ENCODE measurements around the gene CCDC51.
A peak's percentile ranks its signal among the peaks of the same experiment; 100 is the strongest.
"Not testable (repeated sequence)": the region's sequence is repeated elsewhere in the genome, so short reads cannot be mapped to it uniquely, and the experiment has no call there.

The CCDC51 gene, protein sequence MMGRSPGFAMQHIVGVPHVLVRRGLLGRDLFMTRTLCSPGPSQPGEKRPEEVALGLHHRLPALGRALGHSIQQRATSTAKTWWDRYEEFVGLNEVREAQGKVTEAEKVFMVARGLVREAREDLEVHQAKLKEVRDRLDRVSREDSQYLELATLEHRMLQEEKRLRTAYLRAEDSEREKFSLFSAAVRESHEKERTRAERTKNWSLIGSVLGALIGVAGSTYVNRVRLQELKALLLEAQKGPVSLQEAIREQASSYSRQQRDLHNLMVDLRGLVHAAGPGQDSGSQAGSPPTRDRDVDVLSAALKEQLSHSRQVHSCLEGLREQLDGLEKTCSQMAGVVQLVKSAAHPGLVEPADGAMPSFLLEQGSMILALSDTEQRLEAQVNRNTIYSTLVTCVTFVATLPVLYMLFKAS

DNA sequence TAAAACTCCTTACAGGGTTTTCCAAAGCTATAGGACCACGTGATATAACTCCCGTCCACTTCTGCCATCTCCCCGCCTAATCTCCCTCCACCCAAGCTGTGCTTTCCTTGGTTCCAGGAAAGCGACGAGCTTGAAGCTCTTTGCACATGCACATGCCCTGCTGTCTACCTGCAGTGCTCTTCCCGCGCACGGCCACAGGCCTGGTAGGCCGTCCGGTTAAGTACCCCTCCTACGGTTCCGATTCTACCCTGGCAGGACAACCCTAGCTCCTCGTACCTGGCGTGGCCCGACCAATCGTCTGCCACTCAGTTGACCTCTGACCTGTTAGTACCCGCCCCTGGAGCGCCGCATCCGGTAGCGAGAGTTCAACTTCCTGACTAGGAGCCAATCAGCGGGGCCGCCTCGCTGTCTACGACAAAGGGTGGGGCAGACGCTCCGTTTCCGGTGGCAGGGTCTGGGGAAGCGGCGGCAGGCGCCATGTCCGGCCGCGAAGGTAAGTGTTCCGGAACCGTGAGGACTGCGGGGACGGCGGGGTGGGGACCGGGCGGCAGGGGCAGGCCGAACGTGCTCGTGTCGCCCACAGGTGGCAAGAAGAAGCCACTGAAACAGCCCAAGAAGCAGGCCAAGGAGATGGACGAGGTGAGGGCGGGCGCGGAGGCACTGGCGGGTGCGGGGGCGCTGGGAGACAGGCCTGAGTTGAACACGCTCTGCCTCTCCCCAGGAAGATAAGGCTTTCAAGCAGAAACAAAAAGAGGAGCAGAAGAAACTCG, at the start of gene CCDC51, which contains the start of gene TMA7:
CCDC51 (minus strand) TSS at position 300 of the 770 bp plus-strand sequence. CDS start 4,991 bp downstream, outside the sequence.
TMA7 (plus strand) TSS at position 438 of the 770 bp plus-strand sequence; CDS start at position 478, 40 bp downstream.
- peaks cover 12% of the 10 kb centered on the region; the same call in 1 of the 2 replicates for H3K4me1 ChIP-seq (ENCODE audit: control insufficient read depth, insufficient read depth, low read length)
- H3K27ac ChIP-seq (ENCODE audit: low read depth, low read length), result peak within 1 kb of the TSS; percentile 82
- H3K27me3 ChIP-seq (ENCODE audit: control insufficient read depth, insufficient read depth, low read length), result no peaks in the 10 kb centered on the region
- H3K4me3 ChIP-seq (ENCODE audit: low read depth, low read length), result peak within 1 kb of the TSS; percentile 81
- peaks cover 35% of the 10 kb centered on the region for H3K36me3 ChIP-seq (ENCODE audit: control insufficient read depth, insufficient read depth, low read length)
- peak within 1 kb of the TSS; percentile 93 for H3K9ac ChIP-seq (ENCODE audit: low read length)
- no peaks in the 10 kb centered on the region for H3K9me3 ChIP-seq (ENCODE audit: control insufficient read depth, insufficient read depth, low read depth, low read length)

DNA sequence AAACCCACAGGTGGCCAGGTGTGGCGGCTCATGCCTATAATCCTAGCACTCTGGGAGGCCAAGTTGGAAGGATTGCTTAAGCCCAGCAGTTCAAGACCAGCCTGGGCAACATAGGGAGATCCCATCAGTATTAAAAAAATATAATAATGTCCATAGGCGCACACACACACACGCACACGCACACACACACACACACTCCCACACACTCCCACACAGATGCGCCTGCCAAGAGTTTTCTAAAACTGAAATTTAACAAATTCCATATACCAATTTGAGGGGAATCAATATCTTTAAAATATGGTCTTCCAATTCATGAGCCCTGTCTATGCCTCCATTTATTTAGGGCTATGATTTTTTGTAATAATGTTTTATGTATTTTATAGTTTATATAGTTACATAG, 47.0 kb upstream of the CCDC51 start:
- Histone ChIP-seq H3K36me3 (ENCODE audit: control insufficient read depth, insufficient read depth, low read length) (no peaks in the 10 kb centered on the region), H3K27me3 (ENCODE audit: control insufficient read depth, insufficient read depth, low read length) (no peaks in the 10 kb centered on the region), H3K27ac (ENCODE audit: low read depth, low read length) (no peak overlapping the region), H3K9me3 (ENCODE audit: control insufficient read depth, insufficient read depth, low read depth, low read length) (no peaks in the 10 kb centered on the region), H3K9ac (ENCODE audit: low read length) (no peak overlapping the region), H3K4me1 (ENCODE audit: control insufficient read depth, insufficient read depth, low read length) (0 out of 2 replicates have a peak, but pooled peaks cover 4% of the 10 kb centered on the region), H3K4me3 (ENCODE audit: low read depth, low read length) (no peak overlapping the region)

DNA sequence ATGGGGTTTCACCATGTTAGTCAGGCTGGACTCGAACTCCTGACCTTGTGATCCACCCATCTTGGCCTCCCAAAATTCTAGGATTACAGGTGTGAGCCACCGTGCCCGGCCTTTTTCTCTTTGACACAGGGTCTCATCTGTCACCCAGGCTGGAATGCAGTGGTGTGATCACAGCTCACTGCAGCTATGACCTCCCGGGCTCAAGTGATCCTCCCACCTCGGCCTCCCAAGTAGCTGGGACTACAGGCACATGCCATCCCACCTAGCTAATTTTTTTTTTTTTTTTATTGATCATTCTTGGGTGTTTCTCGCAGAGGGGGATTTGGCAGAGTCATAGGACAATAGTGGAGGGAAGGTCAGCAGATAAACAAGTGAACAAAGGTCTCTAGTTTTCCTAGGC, 42.9 kb upstream of the CCDC51 start:
- H3K4me1 ChIP-seq (ENCODE audit: control insufficient read depth, insufficient read depth, low read length); H3K36me3 ChIP-seq (ENCODE audit: control insufficient read depth, insufficient read depth, low read length); H3K9ac ChIP-seq (ENCODE audit: low read length); H3K27ac ChIP-seq (ENCODE audit: low read depth, low read length); H3K9me3 ChIP-seq (ENCODE audit: control insufficient read depth, insufficient read depth, low read depth, low read length); H3K27me3 ChIP-seq (ENCODE audit: control insufficient read depth, insufficient read depth, low read length); H3K4me3 ChIP-seq (ENCODE audit: low read depth, low read length): not testable (repeated sequence)

DNA sequence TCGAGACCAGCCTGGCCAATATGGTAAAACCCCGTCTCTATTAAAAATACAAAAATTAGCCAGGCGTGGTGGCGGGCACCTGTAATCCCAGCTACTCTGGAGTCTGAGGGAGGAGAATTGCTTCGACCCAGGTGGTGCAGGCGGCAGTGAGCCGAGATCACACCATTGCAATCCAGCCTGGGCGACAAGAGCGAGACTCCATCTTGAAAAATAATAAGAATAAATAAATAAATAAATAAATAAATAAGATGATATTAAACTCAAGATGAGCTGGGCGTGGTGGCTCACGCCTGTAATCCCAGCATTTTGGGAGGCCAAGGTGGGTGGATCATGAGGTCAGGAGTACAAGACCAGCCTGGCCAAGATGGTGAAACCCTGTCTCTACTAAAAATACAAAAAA, 41.0 kb upstream of the CCDC51 start:
- not testable (repeated sequence) for H3K9me3 ChIP-seq (ENCODE audit: control insufficient read depth, insufficient read depth, low read depth, low read length); H3K27ac ChIP-seq (ENCODE audit: low read depth, low read length); H3K36me3 ChIP-seq (ENCODE audit: control insufficient read depth, insufficient read depth, low read length); H3K4me3 ChIP-seq (ENCODE audit: low read depth, low read length); H3K9ac ChIP-seq (ENCODE audit: low read length); H3K27me3 ChIP-seq (ENCODE audit: control insufficient read depth, insufficient read depth, low read length)
- peaks cover 18% of the 10 kb centered on the region for H3K4me1 ChIP-seq (ENCODE audit: control insufficient read depth, insufficient read depth, low read length)

DNA sequence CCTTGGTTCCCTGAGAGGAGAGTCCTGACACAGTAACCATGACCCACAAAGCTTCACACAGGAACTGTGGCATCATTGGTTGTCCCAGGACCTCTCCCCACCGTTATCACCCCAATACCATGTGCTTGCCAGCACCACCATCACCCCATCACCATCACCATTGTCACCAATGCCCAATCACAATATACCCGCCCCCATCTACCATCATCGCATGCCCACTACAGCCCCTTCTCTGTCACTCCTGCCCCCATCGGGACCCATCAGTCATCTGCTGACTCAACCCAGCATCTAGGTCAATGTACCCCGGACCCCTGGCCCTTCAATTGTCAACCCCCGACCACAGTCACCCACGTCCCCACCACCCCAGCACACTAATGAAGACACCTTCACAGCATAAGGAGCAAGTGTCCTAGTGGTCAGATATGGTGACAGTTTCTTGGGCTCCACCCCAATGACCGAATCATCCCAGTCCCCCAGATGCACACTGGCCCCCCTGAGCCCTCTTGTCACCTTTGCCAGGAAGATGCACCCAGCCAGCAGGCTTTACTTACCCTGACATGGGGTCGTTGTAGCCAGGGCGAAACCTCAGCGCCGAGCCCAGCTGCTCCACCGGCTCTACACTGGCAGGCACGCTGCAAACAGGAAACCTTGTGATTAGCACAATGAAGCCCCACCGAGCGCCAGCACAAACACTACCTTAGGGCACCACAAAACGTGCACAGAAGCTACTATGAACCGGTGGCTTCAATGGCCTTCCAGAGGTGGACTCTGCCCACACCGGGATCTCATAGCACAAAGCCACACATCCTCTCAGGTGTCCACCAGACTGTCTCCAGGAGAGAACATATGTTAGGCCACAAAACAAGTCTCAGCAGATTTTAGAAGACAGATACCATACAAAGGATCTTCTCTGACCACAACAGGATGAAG, 39.0 kb upstream of the CCDC51 start:
- Histone ChIP-seq H3K27ac (ENCODE audit: low read depth, low read length) (no peak overlapping the region), H3K9ac (ENCODE audit: low read length) (no peak overlapping the region), H3K36me3 (ENCODE audit: control insufficient read depth, insufficient read depth, low read length) (no peaks in the 10 kb centered on the region), H3K4me3 (ENCODE audit: low read depth, low read length) (no peak overlapping the region), H3K4me1 (ENCODE audit: control insufficient read depth, insufficient read depth, low read length) (peaks cover 30% of the 10 kb centered on the region), H3K9me3 (ENCODE audit: control insufficient read depth, insufficient read depth, low read depth, low read length) (no peaks in the 10 kb centered on the region), H3K27me3 (ENCODE audit: control insufficient read depth, insufficient read depth, low read length) (no peaks in the 10 kb centered on the region)

DNA sequence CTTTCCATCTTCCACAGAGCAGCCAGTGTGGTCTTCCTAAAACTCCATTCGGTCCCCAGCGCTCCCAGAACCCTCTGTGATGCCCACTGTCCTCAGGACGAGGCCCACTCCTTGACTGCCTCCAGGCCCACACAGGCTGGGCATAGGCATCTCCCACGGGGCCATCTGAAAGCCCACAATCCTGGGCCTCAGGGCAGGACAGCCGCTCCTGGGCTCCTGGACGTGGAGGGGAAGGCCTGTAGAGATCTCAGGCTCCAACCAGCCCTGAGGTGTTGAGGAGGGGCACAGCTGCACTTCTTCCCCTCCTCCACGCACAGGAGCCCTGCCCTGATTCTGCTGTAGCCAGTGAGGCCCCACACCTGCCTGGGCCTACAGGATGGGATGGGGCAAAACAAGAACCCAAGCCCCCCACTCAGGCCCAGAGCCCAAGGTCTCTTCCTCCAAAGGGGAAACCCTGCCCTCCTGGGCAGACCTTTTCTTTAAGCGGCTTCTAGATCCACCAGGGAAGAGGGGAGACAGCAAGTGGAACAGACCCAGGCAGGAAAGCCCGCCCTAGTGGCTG, 38.1 kb upstream of the CCDC51 start:
- no peak overlapping the region for H3K27ac ChIP-seq (ENCODE audit: low read depth, low read length)
- H3K9ac ChIP-seq (ENCODE audit: low read length), result no peak overlapping the region
- H3K4me3 ChIP-seq (ENCODE audit: low read depth, low read length), result no peak overlapping the region
- no peaks in the 10 kb centered on the region for H3K9me3 ChIP-seq (ENCODE audit: control insufficient read depth, insufficient read depth, low read depth, low read length)
- peaks cover 37% of the 10 kb centered on the region for H3K4me1 ChIP-seq (ENCODE audit: control insufficient read depth, insufficient read depth, low read length)
- H3K27me3 ChIP-seq (ENCODE audit: control insufficient read depth, insufficient read depth, low read length), result no peaks in the 10 kb centered on the region
- no peaks in the 10 kb centered on the region for H3K36me3 ChIP-seq (ENCODE audit: control insufficient read depth, insufficient read depth, low read length)

DNA sequence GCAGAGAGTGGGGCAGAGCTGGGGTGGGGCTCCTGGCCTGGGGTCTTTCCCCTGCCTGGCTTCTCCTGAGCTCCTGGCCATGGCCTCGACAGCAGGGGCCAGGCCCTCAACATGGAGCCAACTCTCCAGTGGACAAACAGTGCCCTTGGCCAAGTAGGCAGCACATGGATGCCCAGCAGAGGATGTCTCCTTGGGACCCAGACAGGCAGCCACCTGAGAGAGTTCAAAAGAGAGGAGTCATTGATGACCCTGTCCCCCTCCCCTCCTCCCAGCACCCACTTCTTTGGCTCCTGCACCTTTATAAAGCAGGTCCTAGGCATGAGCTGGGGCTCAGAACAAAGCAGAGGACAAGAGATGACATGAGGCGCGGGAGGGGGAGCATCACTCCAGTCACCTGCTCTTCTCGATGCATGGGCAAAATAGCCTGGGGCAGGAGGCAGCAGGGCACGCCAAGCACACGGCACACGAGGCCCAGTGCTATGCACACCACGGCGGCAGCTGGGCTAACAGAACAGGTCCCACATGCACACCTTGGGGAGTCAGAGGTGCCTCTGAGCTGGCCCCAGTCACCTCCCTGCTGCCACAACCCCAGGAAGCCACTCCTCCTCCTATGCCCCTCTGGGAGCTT, 36.6 kb upstream of the CCDC51 start:
- Histone ChIP-seq H3K9ac (ENCODE audit: low read length) (no peak overlapping the region), H3K27me3 (ENCODE audit: control insufficient read depth, insufficient read depth, low read length) (no peaks in the 10 kb centered on the region), H3K4me1 (ENCODE audit: control insufficient read depth, insufficient read depth, low read length) (peaks cover 37% of the 10 kb centered on the region), H3K27ac (ENCODE audit: low read depth, low read length) (no peak overlapping the region), H3K36me3 (ENCODE audit: control insufficient read depth, insufficient read depth, low read length) (no peaks in the 10 kb centered on the region), H3K4me3 (ENCODE audit: low read depth, low read length) (no peak overlapping the region), H3K9me3 (ENCODE audit: control insufficient read depth, insufficient read depth, low read depth, low read length) (no peaks in the 10 kb centered on the region)

DNA sequence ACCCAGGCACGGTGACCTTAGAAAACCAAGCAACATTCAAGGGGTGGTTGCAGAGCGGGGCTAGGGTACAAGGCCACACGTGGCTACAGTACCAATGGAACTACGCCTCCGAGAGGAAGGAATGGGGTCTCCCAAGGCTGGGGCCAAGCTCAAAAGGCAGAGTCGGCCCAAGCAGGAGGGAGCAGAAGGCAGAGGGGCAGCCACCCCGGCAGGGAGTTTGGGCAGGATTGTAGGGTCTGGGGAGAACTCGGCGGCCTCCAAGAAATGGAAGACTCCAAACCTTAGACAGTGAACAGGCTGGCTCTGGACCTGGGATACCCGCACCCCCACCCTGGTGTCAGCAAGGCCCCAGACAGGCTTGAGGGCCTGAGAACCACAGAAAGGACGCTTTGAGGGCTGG, 35.3 kb upstream of the CCDC51 start:
- H3K9ac ChIP-seq (ENCODE audit: low read length), result peak overlapping the region; percentile 50
- 0 out of 2 replicates have a peak, but pooled peaks cover 1% of the 10 kb centered on the region for H3K36me3 ChIP-seq (ENCODE audit: control insufficient read depth, insufficient read depth, low read length)
- H3K4me3 ChIP-seq (ENCODE audit: low read depth, low read length), result peak overlapping the region; percentile 16; the same call in 1 of the 2 replicates
- H3K4me1 ChIP-seq (ENCODE audit: control insufficient read depth, insufficient read depth, low read length), result peaks cover 40% of the 10 kb centered on the region
- H3K27me3 ChIP-seq (ENCODE audit: control insufficient read depth, insufficient read depth, low read length), result no peaks in the 10 kb centered on the region
- no peaks in the 10 kb centered on the region for H3K9me3 ChIP-seq (ENCODE audit: control insufficient read depth, insufficient read depth, low read depth, low read length)
- H3K27ac ChIP-seq (ENCODE audit: low read depth, low read length), result peak overlapping the region; percentile 89

DNA sequence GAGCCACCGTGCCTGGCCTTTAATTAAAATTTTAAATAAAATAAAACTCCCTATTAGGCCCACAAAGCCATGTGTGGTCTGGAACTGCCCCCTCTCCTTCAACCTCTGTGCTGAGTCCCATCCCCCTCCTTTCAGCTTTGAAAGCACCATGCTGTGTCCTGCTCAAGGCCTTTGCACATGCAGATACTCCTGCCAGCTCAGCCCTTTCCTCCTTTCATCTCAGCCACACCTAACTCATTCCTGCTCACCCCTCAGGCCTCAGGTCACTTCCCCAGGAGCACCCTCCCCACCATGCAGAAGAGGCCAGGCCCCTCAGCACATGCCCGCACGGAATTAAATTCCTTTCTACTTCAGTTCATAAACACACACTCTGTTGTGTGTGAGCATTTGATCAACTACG, 34.7 kb upstream of the CCDC51 start:
- Histone ChIP-seq H3K4me3 (ENCODE audit: low read depth, low read length) (peak overlapping the region; percentile 16; the same call in 1 of the 2 replicates), H3K36me3 (ENCODE audit: control insufficient read depth, insufficient read depth, low read length) (peaks cover 6% of the 10 kb centered on the region), H3K9ac (ENCODE audit: low read length) (peak overlapping the region; percentile 50), H3K27ac (ENCODE audit: low read depth, low read length) (peak overlapping the region; percentile 89), H3K4me1 (ENCODE audit: control insufficient read depth, insufficient read depth, low read length) (peaks cover 43% of the 10 kb centered on the region), H3K27me3 (ENCODE audit: control insufficient read depth, insufficient read depth, low read length) (no peaks in the 10 kb centered on the region), H3K9me3 (ENCODE audit: control insufficient read depth, insufficient read depth, low read depth, low read length) (no peaks in the 10 kb centered on the region)

DNA sequence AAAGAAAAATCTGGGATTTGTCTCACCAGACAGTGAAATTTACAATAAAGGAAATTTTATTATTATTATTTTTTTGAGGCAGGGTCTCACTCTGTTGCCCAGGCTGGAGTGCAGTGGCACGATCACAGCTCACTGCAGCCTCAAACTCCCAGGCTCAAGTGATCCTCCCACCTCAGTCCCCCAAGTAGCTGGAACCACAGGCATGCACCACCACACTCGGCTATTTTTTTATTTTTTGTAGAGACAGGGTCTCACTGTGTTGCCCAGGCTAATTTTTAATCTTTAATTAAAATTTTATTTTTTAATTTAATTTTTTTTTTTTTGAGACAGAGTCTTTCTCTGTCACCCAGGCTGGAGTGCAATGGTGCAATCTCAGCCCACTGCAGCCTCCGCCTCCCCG, 34.1 kb upstream of the CCDC51 start:
- peak overlapping the region; percentile 80; the same call in 1 of the 2 replicates for H3K27ac ChIP-seq (ENCODE audit: low read depth, low read length)
- not testable (repeated sequence) for H3K9me3 ChIP-seq (ENCODE audit: control insufficient read depth, insufficient read depth, low read depth, low read length); H3K9ac ChIP-seq (ENCODE audit: low read length); H3K27me3 ChIP-seq (ENCODE audit: control insufficient read depth, insufficient read depth, low read length); H3K4me3 ChIP-seq (ENCODE audit: low read depth, low read length)
- peaks cover 40% of the 10 kb centered on the region for H3K4me1 ChIP-seq (ENCODE audit: control insufficient read depth, insufficient read depth, low read length)
- peaks cover 12% of the 10 kb centered on the region for H3K36me3 ChIP-seq (ENCODE audit: control insufficient read depth, insufficient read depth, low read length)
